WTC11 (cell line): Measurements from ENCODE around the gene KNTC1. TPM values are rescaled to one million over a fixed set of nuclear protein-coding genes. Genes with fewer than 3 reads are reported as not detected.
A peak's percentile ranks its signal among the peaks of the same experiment; 100 is the strongest.

ENCODE experiments used
- ATAC-seq: fragments of 200-7000 bp; cut with Tn5 transposase; 2 replicates; pipeline ENCODE4 v1.10.0; 2021; ENCODE audit warnings: mild to moderate bottlenecking, moderate library complexity
- CTCF ChIA-PET: fragments of 300-600 bp; sonication (Branson Sonifier 250); formaldehyde crosslinking; loops from one replicate; lab custom pipeline; 2021; ENCODE audit warnings: antibody characterized with exemption; lab: Charles Lee
- POLR2A ChIA-PET: fragments of 350-600 bp; sonication (Branson Sonifier 250); formaldehyde crosslinking; loops from one replicate; lab custom pipeline; 2021; ENCODE audit warnings: antibody characterized with exemption; lab: Charles Lee
- DNase-seq: peaks from one replicate; pipeline ENCODE4 v3.0.0; 2021; ENCODE audit warnings: low spot score
- H3K27ac Mint-ChIP-seq: 2 replicates; pipeline ENCODE4 v1.8.0; 2021; ENCODE audit warnings: mixed read lengths
- H3K27me3 Mint-ChIP-seq: 2 replicates; pipeline ENCODE4 v1.8.0; 2021; ENCODE audit warnings: low read depth, mild to moderate bottlenecking, moderate library complexity, mixed read lengths
- H3K36me3 Mint-ChIP-seq: 2 replicates; pipeline ENCODE4 v1.8.0; 2021; ENCODE audit warnings: mixed read lengths
- H3K4me1 Mint-ChIP-seq: 2 replicates; pipeline ENCODE4 v1.8.0; 2022; ENCODE audit warnings: mixed read lengths
- H3K4me3 Mint-ChIP-seq: 2 replicates; pipeline ENCODE4 v1.8.0; 2021; ENCODE audit warnings: mild to moderate bottlenecking, moderate library complexity, mixed read lengths
- H3K9me3 Mint-ChIP-seq: 2 replicates; pipeline ENCODE4 v1.8.0; 2021; ENCODE audit warnings: mixed read lengths
- CREB1 ChIP-seq: sonication (generic); formaldehyde crosslinking; IDR thresholded peaks from 2 replicates; pipeline ENCODE4 v1.8.0; 2023; ENCODE audit warnings: mild to moderate bottlenecking, missing genetic modification reagents
- ELF4 ChIP-seq: sonication (generic); formaldehyde crosslinking; IDR thresholded peaks from 2 replicates; pipeline ENCODE4 v1.8.1; 2022; ENCODE audit warnings: low read depth, mild to moderate bottlenecking, moderate library complexity, missing genetic modification reagents
- JUN ChIP-seq: sonication (generic); formaldehyde crosslinking; IDR thresholded peaks from 2 replicates; pipeline ENCODE4 v1.8.0; 2023; ENCODE audit warnings: mild to moderate bottlenecking, missing genetic modification reagents
- KAT7 ChIP-seq: sonication (generic); formaldehyde crosslinking; IDR thresholded peaks from 2 replicates; pipeline ENCODE4 v1.8.1; 2023; ENCODE audit warnings: missing genetic modification reagents, mild to moderate bottlenecking, borderline replicate concordance
- MYBL2 ChIP-seq: sonication (generic); formaldehyde crosslinking; IDR thresholded peaks from 2 replicates; pipeline ENCODE4 v1.8.1; 2023; ENCODE audit warnings: mild to moderate bottlenecking, moderate library complexity, missing genetic modification reagents
- OVOL2 ChIP-seq: fragments of 250-450 bp; sonication (Bioruptor Pico); IDR thresholded peaks from 2 replicates; pipeline ENCODE4 v1.9.0; 2021; ENCODE audit warnings: mild to moderate bottlenecking, borderline replicate concordance
- ZNF232 ChIP-seq: sonication (generic); formaldehyde crosslinking; IDR thresholded peaks from 2 replicates; pipeline ENCODE4 v1.8.0; 2022; ENCODE audit warnings: mild to moderate bottlenecking, missing genetic modification reagents
- total RNA-seq: library from RNA; stranded (reverse); gene quantifications from 3 replicates; pipeline ENCODE4 v1.2.3, GENCODE V29; 2021
- TF ChIP-seq, protein P1 (sequence below): sonication (generic); formaldehyde crosslinking; IDR thresholded peaks from 2 replicates; pipeline ENCODE4 v1.8.0; 2023; ENCODE audit warnings: mild to moderate bottlenecking, missing genetic modification reagents
- TF ChIP-seq, protein P2 (sequence below): sonication (generic); formaldehyde crosslinking; IDR thresholded peaks from 2 replicates; pipeline ENCODE4 v1.8.1; 2023; ENCODE audit warnings: mild to moderate bottlenecking, missing genetic modification reagents
- TF ChIP-seq, protein P3 (sequence below): sonication (generic); formaldehyde crosslinking; IDR thresholded peaks from 2 replicates; pipeline ENCODE4 v1.8.1; 2022; ENCODE audit warnings: low read depth, missing genetic modification reagents, borderline replicate concordance
- TF ChIP-seq, protein P4 (sequence below): fragments of 250-450 bp; sonication (Bioruptor Pico); IDR thresholded peaks from 2 replicates; pipeline ENCODE4 v1.8.0; 2021; ENCODE audit warnings: mild to moderate bottlenecking
- TF ChIP-seq, protein P5 (sequence below): fragments of 250-450 bp; sonication (Bioruptor Pico); IDR thresholded peaks from 2 replicates; pipeline ENCODE4 v1.9.0; 2021; ENCODE audit warnings: mild to moderate bottlenecking, borderline replicate concordance
- TF ChIP-seq, protein P6 (sequence below): fragments of 250-450 bp; sonication (Bioruptor Pico); IDR thresholded peaks from 2 replicates; pipeline ENCODE4 v1.9.0; 2021; ENCODE audit warnings: mild to moderate bottlenecking
- TF ChIP-seq, protein P7 (sequence below): sonication (generic); formaldehyde crosslinking; IDR thresholded peaks from 2 replicates; pipeline ENCODE4 v1.8.1; 2022; ENCODE audit warnings: missing genetic modification reagents, borderline replicate concordance

The KNTC1 gene
- total RNA-seq, 1 experiment from 2014 or later: 85.1 TPM

DNA sequence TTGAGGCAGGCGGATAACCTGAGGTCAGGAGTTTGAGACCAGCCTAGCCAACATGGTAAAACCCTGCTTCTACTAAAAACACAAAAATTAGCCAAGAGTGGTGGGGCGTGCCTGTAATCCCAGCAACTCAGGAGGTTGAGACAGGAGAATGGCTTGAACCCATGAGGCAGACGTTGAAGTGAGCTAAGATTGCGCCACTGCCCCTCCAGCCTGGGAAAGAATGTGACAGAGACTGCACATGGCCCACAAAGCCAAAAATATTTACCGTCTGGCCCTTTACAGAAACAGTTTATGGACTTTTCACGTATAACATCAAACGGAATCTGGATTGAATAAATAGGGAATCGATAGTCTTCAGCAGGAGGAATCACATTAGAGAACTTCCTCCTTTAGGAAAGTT lies 3.8 kb upstream of the KNTC1 start:
- POLR2A ChIA-PET: interaction anchor here (0.6 to 1.8 kb wide), 2 partner anchors 22 to 1314 kb away, joined by 3 to 9 read pairs; partner anchors contain the start of gene ZCCHC8
- no peak for DNase-seq
- CTCF ChIA-PET: no interaction called here
- H3K4me1 Mint-ChIP-seq: peaks cover 18% of the 10 kb centered on the region
- TF ChIP-seq, protein P1, sequence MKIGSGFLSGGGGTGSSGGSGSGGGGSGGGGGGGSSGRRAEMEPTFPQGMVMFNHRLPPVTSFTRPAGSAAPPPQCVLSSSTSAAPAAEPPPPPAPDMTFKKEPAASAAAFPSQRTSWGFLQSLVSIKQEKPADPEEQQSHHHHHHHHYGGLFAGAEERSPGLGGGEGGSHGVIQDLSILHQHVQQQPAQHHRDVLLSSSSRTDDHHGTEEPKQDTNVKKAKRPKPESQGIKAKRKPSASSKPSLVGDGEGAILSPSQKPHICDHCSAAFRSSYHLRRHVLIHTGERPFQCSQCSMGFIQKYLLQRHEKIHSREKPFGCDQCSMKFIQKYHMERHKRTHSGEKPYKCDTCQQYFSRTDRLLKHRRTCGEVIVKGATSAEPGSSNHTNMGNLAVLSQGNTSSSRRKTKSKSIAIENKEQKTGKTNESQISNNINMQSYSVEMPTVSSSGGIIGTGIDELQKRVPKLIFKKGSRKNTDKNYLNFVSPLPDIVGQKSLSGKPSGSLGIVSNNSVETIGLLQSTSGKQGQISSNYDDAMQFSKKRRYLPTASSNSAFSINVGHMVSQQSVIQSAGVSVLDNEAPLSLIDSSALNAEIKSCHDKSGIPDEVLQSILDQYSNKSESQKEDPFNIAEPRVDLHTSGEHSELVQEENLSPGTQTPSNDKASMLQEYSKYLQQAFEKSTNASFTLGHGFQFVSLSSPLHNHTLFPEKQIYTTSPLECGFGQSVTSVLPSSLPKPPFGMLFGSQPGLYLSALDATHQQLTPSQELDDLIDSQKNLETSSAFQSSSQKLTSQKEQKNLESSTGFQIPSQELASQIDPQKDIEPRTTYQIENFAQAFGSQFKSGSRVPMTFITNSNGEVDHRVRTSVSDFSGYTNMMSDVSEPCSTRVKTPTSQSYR (CRISPR knock-in tag): no peak
- TF ChIP-seq, protein P2, sequence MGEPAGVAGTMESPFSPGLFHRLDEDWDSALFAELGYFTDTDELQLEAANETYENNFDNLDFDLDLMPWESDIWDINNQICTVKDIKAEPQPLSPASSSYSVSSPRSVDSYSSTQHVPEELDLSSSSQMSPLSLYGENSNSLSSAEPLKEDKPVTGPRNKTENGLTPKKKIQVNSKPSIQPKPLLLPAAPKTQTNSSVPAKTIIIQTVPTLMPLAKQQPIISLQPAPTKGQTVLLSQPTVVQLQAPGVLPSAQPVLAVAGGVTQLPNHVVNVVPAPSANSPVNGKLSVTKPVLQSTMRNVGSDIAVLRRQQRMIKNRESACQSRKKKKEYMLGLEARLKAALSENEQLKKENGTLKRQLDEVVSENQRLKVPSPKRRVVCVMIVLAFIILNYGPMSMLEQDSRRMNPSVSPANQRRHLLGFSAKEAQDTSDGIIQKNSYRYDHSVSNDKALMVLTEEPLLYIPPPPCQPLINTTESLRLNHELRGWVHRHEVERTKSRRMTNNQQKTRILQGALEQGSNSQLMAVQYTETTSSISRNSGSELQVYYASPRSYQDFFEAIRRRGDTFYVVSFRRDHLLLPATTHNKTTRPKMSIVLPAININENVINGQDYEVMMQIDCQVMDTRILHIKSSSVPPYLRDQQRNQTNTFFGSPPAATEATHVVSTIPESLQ: no peak
- TF ChIP-seq, protein P3, sequence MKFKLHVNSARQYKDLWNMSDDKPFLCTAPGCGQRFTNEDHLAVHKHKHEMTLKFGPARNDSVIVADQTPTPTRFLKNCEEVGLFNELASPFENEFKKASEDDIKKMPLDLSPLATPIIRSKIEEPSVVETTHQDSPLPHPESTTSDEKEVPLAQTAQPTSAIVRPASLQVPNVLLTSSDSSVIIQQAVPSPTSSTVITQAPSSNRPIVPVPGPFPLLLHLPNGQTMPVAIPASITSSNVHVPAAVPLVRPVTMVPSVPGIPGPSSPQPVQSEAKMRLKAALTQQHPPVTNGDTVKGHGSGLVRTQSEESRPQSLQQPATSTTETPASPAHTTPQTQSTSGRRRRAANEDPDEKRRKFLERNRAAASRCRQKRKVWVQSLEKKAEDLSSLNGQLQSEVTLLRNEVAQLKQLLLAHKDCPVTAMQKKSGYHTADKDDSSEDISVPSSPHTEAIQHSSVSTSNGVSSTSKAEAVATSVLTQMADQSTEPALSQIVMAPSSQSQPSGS (CRISPR knock-in tag): no peak
- TF ChIP-seq, protein P4, sequence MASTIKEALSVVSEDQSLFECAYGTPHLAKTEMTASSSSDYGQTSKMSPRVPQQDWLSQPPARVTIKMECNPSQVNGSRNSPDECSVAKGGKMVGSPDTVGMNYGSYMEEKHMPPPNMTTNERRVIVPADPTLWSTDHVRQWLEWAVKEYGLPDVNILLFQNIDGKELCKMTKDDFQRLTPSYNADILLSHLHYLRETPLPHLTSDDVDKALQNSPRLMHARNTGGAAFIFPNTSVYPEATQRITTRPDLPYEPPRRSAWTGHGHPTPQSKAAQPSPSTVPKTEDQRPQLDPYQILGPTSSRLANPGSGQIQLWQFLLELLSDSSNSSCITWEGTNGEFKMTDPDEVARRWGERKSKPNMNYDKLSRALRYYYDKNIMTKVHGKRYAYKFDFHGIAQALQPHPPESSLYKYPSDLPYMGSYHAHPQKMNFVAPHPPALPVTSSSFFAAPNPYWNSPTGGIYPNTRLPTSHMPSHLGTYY (CRISPR knock-in tag): no peak
- TF ChIP-seq ELF4 (CRISPR knock-in tag): no peak
- no peak for TF ChIP-seq MYBL2 (CRISPR knock-in tag)
- TF ChIP-seq, all 79 proteins: peak for 0
- Mint-ChIP-seq H3K4me3 (peak overlapping the region; percentile 95), H3K27ac (peak overlapping the region; percentile 92), H3K27me3 (no peaks in the 10 kb centered on the region), H3K36me3 (peaks cover 59% of the 10 kb centered on the region), H3K9me3 (no peaks in the 10 kb centered on the region)
- no peak for ATAC-seq

DNA sequence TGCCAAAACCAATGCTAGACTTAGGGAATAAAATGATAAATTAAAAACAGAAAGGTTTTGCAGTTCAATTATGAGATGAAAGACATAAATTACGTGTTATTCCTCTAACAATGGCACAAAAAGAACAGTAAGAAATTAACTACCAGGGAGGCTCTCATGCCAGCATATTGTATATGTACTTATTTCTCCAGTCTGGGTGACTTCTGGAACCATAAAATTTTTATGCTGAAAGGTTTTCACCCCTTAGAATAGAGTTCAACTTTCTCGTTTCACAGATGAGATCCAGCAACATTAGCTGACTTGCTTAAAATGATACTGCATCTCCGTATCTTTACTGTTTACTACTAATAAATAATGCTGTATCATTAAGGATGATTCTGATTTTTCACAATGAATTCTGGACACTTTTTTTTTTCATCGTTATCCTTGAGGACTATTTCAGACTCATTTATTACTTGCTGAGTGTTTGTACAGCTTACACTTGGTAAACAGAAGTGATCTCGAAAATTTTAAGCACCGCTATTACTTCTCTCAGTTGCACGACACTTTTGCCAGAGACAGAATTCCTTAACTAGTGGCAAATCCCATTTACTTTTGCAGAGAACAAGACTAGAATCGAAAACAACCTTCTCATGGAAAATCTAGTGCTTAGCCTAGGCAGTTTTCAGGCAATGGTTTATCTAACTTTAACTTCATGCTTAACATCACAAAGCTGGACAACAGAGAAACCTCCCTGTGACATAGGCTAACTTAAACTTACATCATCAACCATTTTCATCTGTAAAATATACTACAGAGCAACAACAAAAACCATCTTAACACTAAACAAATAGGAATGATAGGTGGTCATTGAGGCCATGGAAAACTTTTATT lies 3.0 kb upstream of the KNTC1 start:
- peaks cover 51% of the 10 kb centered on the region for H3K36me3 Mint-ChIP-seq
- H3K27ac Mint-ChIP-seq: peak overlapping the region; percentile 92
- peaks cover 18% of the 10 kb centered on the region for H3K4me1 Mint-ChIP-seq
- no peak for ATAC-seq
- peak overlapping the region; percentile 95 for H3K4me3 Mint-ChIP-seq
- H3K27me3 Mint-ChIP-seq: no peaks in the 10 kb centered on the region
- CTCF ChIA-PET: interaction anchor here (0.6 kb wide), 1 partner anchor 124 kb away, joined by 3 read pairs; no protein-coding TSS in a partner anchor
- POLR2A ChIA-PET: interaction anchor here (1.8 kb wide), 1 partner anchor 23 kb away, joined by 9 read pairs; the partner anchor contains the start of gene ZCCHC8
- DNase-seq: no peak
- no peaks in the 10 kb centered on the region for H3K9me3 Mint-ChIP-seq
- TF ChIP-seq, protein P5, sequence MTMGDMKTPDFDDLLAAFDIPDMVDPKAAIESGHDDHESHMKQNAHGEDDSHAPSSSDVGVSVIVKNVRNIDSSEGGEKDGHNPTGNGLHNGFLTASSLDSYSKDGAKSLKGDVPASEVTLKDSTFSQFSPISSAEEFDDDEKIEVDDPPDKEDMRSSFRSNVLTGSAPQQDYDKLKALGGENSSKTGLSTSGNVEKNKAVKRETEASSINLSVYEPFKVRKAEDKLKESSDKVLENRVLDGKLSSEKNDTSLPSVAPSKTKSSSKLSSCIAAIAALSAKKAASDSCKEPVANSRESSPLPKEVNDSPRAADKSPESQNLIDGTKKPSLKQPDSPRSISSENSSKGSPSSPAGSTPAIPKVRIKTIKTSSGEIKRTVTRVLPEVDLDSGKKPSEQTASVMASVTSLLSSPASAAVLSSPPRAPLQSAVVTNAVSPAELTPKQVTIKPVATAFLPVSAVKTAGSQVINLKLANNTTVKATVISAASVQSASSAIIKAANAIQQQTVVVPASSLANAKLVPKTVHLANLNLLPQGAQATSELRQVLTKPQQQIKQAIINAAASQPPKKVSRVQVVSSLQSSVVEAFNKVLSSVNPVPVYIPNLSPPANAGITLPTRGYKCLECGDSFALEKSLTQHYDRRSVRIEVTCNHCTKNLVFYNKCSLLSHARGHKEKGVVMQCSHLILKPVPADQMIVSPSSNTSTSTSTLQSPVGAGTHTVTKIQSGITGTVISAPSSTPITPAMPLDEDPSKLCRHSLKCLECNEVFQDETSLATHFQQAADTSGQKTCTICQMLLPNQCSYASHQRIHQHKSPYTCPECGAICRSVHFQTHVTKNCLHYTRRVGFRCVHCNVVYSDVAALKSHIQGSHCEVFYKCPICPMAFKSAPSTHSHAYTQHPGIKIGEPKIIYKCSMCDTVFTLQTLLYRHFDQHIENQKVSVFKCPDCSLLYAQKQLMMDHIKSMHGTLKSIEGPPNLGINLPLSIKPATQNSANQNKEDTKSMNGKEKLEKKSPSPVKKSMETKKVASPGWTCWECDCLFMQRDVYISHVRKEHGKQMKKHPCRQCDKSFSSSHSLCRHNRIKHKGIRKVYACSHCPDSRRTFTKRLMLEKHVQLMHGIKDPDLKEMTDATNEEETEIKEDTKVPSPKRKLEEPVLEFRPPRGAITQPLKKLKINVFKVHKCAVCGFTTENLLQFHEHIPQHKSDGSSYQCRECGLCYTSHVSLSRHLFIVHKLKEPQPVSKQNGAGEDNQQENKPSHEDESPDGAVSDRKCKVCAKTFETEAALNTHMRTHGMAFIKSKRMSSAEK (CRISPR knock-in tag): no peak
- TF ChIP-seq KAT7 (no peak), OVOL2 (no peak), ZNF232 (CRISPR knock-in tag) (no peak), CREB1 (no peak), JUN (CRISPR knock-in tag) (no peak)
- TF ChIP-seq, protein P4 (CRISPR knock-in tag): no peak
- TF ChIP-seq, protein P6, sequence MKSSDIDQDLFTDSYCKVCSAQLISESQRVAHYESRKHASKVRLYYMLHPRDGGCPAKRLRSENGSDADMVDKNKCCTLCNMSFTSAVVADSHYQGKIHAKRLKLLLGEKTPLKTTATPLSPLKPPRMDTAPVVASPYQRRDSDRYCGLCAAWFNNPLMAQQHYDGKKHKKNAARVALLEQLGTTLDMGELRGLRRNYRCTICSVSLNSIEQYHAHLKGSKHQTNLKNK (CRISPR knock-in tag): no peak
- TF ChIP-seq, protein P7, sequence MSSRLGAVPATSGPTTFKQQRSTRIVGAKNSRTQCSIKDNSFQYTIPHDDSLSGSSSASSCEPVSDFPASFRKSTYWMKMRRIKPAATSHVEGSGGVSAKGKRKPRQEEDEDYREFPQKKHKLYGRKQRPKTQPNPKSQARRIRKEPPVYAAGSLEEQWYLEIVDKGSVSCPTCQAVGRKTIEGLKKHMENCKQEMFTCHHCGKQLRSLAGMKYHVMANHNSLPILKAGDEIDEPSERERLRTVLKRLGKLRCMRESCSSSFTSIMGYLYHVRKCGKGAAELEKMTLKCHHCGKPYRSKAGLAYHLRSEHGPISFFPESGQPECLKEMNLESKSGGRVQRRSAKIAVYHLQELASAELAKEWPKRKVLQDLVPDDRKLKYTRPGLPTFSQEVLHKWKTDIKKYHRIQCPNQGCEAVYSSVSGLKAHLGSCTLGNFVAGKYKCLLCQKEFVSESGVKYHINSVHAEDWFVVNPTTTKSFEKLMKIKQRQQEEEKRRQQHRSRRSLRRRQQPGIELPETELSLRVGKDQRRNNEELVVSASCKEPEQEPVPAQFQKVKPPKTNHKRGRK: no peak
